Mesodermal cell (in vitro differentiated cells): Measurements from ENCODE around the gene TRMT10A. TPM values are rescaled to one million over a fixed set of nuclear protein-coding genes. Genes with fewer than 3 reads are reported as not detected.

ENCODE experiments used
- H3K27ac ChIP-seq: 2 replicates; pipeline ENCODE4 v1.7.0; 2013; ENCODE audit warnings: mild to moderate bottlenecking, low read depth, low read length, moderate library complexity; ENCODE audit not compliant: severe bottlenecking
- H3K36me3 ChIP-seq: 2 replicates; pipeline ENCODE4 v1.7.1; 2013; ENCODE audit warnings: mild to moderate bottlenecking, low read length, moderate library complexity; ENCODE audit not compliant: control insufficient read depth, insufficient read depth
- H3K4me1 ChIP-seq: one replicate; pipeline ENCODE4 v1.7.1; 2013; ENCODE audit warnings: mild to moderate bottlenecking, low read length; ENCODE audit not compliant: insufficient read depth, control insufficient read depth, poor library complexity, severe bottlenecking
- H3K4me3 ChIP-seq: 2 replicates; pipeline ENCODE4 v1.7.0; 2013; ENCODE audit warnings: low read length, control low read depth, mild to moderate bottlenecking; ENCODE audit not compliant: insufficient read depth, poor library complexity, severe bottlenecking; ENCODE audit errors: extremely low read depth
- H3K9me3 ChIP-seq: 2 replicates; pipeline ENCODE4 v1.7.1; 2013; ENCODE audit warnings: mild to moderate bottlenecking, low read length, moderate library complexity; ENCODE audit not compliant: control insufficient read depth
- WGBS, 2 experiments: methylation state at CpG; one replicate each; pipeline ENCODE4 v1.1.5; 2013; ENCODE audit warnings: missing lambda C conversion rate in 2 of 2; ENCODE audit not compliant: insufficient coverage in 2 of 2; 5-methylcytosine and 5-hydroxymethylcytosine counted together
- polyA plus RNA-seq, 2 experiments: library from polyadenylated mRNA; stranded (reverse); fragments of 50-300 nt; gene quantifications; one replicate each; pipeline ENCODE4 v1.2.3, GENCODE V29; 2013

Gene TRMT10A, protein sequence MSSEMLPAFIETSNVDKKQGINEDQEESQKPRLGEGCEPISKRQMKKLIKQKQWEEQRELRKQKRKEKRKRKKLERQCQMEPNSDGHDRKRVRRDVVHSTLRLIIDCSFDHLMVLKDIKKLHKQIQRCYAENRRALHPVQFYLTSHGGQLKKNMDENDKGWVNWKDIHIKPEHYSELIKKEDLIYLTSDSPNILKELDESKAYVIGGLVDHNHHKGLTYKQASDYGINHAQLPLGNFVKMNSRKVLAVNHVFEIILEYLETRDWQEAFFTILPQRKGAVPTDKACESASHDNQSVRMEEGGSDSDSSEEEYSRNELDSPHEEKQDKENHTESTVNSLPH
- 10.0 TPM for polyA plus RNA-seq (2013, experiment 1 of 2)
- 11.6 TPM for polyA plus RNA-seq (2013, experiment 2 of 2)

DNA sequence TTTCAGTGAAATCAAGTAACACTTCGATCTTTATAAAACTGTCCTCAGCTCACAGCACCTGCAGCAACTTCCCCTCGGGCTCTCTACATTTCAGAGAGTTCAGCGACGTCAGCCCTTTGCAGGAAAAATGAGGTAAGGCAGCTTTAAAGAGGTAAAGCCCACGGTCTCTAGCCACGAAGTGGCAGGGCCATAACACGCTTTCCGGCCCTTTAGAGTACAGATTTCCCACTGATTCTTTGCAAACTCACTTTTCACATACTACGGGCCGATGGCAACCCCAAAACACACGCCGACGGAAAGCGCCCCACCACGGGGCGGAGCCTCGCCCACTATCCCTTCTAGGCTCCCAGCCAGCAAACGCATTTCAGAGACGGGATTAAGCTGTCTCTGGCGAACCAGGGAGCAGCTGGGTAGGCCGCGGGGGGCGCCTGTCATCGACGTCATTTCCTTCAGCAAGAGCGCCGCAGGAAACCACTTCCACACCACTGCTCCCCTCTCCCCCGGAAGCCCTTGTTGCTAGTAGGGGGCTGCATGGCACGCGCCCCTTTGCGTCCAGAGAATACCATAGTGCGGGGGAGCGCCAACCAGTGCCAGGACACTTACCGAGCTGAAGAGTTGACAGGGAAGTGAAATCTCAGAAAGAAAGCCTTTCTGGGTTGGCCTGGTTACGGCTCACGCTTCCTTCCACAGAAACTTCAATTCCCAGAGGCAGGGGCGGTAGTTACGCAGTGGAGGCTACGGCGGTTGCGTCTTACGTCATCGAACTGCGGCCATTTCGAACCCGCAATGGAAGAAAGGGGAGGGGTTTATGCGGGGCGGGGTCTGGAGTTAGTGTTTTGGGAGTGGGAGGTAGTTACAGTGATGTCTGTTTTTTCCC lies at the start of gene TRMT10A:
Gene TRMT10A, minus strand, starts transcription at position 730 of the 877 bp plus-strand sequence. CDS start 4,701 bp downstream, outside the sequence.
- peak within 1 kb of the TSS; percentile 67 for H3K4me3 ChIP-seq
- peak within 1 kb of the TSS; percentile 97 for H3K27ac ChIP-seq
- 0% methylated on average over 34 to 40 of the region's 48 CpGs for WGBS, 2 experiments
- H3K36me3 ChIP-seq = no peaks in the 10 kb centered on the region
- no peaks in the 10 kb centered on the region for H3K4me1 ChIP-seq
- no peaks in the 10 kb centered on the region for H3K9me3 ChIP-seq

DNA sequence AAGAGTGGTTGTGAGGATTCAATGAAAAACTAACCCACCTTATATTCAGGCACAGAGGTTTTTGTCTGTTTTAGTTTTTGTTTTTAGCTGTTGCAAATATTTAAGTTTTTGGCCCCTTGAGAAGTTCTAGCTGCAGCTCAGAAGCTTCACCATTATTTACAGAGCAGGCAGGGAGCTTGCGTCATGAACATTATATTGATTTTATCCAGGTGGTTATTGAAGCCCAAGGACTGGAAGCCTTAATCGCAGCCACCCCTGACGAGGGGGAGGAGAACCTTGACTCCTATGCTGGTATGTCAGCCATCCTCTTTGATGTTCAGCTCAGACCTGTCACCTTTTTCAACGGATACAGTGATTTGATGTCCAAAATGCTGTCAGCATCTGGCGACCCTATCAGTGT lies 48.9 kb upstream of the TRMT10A start:
- no peak overlapping the region for H3K27ac ChIP-seq
- 72 to 100% methylated on average over 1 to 4 of the region's 5 CpGs for WGBS, 2 experiments
- H3K4me3 ChIP-seq = no peak overlapping the region
- no peaks in the 10 kb centered on the region for H3K9me3 ChIP-seq
- H3K36me3 ChIP-seq = no peaks in the 10 kb centered on the region
- H3K4me1 ChIP-seq = no peaks in the 10 kb centered on the region

DNA sequence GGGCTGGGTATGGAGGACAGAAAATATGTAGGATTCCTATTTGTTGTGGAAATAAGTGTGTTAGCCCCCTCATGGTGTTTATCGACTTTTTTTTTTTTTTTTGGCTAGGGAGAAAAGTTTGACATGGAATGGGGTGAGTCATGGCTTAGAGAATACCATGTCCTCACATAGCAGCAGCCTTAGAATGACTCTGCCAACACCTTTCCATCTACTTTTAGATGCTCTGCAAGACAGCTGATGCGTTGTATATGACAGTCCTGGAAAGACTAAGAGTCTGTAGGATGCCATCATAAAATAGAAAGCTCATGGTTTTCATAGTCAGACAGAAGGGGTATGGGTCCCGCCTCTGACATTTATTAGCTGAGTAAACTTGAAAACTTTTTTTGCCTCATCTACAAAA lies 48.4 kb upstream of the TRMT10A start:
- H3K36me3 ChIP-seq = no peaks in the 10 kb centered on the region
- no peaks in the 10 kb centered on the region for H3K4me1 ChIP-seq
- H3K9me3 ChIP-seq = no peaks in the 10 kb centered on the region
- no peak overlapping the region for H3K27ac ChIP-seq
- WGBS, 2 experiments = no CpG with 5 or more reads among the region's 3 CpGs
- no peak overlapping the region for H3K4me3 ChIP-seq

DNA sequence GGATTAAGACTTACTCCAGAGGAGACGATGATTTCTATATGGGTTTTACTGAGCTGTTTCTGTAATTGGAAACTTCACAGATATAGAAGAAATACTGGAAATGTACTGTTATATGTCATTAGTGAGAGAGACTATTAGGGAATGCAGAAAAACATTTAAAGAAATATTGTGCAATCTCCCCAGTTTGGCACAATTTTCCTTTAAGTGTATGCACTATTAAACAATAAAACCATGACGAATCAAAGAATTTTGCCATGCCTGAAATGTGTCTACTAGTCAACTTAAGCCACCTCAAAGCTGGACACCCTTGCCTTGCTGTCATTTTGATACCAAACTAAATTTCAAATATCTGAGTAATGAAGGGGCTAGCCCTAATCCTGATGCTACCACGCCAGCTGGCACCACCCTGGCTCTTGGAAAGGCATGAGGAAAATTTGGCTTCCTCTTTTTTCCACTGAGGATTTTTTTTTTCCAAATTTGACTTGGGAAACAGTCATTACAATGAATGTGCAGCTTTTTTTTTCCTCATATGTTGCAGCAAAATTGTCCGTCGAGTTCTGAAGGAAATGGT lies 46.9 kb upstream of the TRMT10A start:
- no peak overlapping the region for H3K27ac ChIP-seq
- no peaks in the 10 kb centered on the region for H3K36me3 ChIP-seq
- no peak overlapping the region for H3K4me3 ChIP-seq
- H3K4me1 ChIP-seq = no peaks in the 10 kb centered on the region
- no peaks in the 10 kb centered on the region for H3K9me3 ChIP-seq
- 86 to 94% methylated on average over 3 to 5 of the region's 5 CpGs for WGBS, 2 experiments

DNA sequence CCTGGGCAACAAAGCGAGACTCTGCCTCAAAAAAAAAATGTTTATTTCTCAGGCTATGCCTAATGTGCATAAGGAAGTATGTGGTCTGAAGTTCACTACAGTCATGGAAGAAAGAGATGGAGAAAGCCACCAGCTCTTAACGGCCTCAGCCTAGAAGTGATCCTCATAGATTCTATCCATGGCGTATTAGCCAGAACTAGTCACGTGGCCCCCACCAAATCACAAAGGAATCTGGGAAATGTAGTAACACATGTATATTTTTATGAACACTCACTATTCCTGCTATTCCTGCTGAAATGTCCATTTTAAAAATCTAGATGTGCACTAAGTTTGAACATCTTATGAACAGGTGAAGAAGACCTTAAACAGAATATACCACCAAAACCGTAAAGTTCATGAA lies 44.6 kb upstream of the TRMT10A start:
- no peak overlapping the region for H3K4me3 ChIP-seq
- 75 to 95% methylated on average over 1 to 3 of the region's 5 CpGs for WGBS, 2 experiments
- H3K9me3 ChIP-seq = no peaks in the 10 kb centered on the region
- H3K36me3 ChIP-seq = no peaks in the 10 kb centered on the region
- no peaks in the 10 kb centered on the region for H3K4me1 ChIP-seq
- no peak overlapping the region for H3K27ac ChIP-seq

DNA sequence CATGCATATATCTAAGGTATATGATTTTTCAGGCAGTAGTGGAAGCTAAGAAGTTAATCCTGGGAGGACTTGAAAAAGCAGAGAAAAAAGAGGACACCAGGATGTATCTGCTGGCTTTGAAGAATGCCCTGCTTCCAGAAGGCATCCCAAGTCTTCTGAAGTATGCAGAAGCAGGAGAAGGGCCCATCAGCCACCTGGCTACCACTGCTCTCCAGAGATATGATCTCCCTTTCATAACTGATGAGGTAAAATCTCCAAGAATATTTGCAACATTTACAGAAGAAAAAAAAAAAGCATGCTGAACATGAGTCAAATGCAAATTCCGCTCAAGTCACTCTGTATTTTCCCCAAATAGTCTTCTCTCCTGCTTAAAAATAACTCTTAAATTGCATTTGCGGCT lies 42.9 kb upstream of the TRMT10A start:
- WGBS, 2 experiments = 86% methylated on average over 2 of the region's 2 CpGs; no CpG with 5 or more reads in 1 of the 2 experiments
- H3K9me3 ChIP-seq = no peaks in the 10 kb centered on the region
- H3K36me3 ChIP-seq = no peaks in the 10 kb centered on the region
- H3K4me3 ChIP-seq = no peak overlapping the region
- no peaks in the 10 kb centered on the region for H3K4me1 ChIP-seq
- no peak overlapping the region for H3K27ac ChIP-seq

DNA sequence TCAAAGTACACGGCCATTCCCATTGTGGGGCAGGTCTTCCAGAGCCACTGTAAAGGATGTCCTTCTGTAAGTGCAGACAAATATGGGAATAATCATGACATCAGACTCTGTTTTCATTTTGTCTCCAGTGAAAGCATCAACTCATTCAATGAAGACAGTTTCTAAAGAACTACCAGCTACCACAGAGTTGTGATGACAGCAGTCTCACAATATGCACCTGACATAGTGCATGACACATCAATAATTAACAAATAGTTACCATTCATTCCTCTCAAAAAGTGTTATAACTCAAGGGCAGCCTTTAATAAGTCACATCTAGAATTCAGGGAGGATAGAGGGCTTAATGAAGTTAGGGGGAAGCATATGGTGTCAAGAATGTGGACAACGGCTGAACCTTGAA lies 31.0 kb upstream of the TRMT10A start:
- WGBS, 2 experiments = 67 to 100% methylated on average over 1 of the region's 2 CpGs
- no peaks in the 10 kb centered on the region for H3K9me3 ChIP-seq
- H3K4me1 ChIP-seq = no peaks in the 10 kb centered on the region
- no peak overlapping the region for H3K27ac ChIP-seq
- no peaks in the 10 kb centered on the region for H3K36me3 ChIP-seq
- H3K4me3 ChIP-seq = no peak overlapping the region

DNA sequence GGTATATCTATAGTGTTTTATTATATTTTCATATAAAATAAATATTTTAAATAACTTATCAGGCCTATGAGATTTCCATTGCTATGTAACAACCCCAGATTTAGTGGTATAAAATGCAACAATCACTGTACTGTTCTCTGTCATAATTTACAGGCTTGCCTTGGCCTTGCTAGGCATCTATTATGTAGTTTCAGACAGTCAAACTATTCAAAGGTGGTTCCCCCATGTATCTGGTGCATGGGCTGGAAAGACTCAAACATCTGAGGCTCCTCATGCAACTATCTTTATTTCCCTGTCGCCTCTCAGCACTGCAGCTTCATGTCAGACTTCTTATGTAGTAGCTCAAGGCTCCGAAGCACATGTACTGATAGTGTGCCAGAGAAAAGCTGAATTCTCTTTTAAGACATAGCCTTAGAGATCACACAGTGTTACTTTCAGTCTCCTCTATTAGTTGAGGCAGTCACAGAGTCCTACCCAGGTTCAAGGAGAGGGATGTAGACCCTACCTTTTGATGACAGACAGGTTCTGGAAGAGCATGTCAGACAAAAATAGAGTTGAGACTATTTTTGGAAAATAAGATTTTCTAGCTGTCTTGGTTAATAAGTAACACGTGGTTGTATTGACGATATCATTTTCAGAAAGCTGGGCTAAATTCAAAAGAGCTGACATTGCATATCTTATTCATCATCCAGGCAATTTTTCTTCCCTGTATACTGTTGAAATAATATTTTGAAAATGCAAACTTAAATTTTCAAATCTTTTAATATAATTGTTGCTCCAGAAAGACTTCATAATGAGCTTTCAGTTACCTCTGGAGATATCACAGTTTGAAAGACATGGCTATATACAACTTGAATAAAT lies 30.2 kb upstream of the TRMT10A start:
- H3K4me1 ChIP-seq = no peaks in the 10 kb centered on the region
- no peak overlapping the region for H3K4me3 ChIP-seq
- 100% methylated on average over 1 of the region's 4 CpGs; no CpG with 5 or more reads in 1 of the 2 experiments for WGBS, 2 experiments
- no peaks in the 10 kb centered on the region for H3K36me3 ChIP-seq
- H3K27ac ChIP-seq = peak overlapping the region; percentile 29
- H3K9me3 ChIP-seq = no peaks in the 10 kb centered on the region

DNA sequence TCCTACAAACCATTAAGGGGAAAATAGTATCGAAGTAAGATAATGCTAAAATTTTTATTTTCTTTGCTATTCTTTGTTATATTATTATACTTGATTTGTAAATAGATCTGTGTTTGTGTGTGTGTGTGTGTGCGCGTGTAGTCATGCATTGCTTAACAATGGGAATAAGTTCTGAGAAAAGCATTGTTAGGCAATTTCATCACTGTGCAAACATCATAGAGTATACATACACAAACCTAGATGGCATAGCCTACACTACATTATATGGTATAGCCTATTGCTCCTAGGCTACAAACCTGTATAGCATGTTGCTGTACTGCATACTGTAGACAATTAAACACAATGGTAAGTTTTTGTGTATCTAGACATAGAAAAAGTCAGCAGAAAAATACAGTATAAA lies 27.9 kb upstream of the TRMT10A start:
- no peaks in the 10 kb centered on the region for H3K4me1 ChIP-seq
- no peak overlapping the region for H3K27ac ChIP-seq
- no peak overlapping the region for H3K4me3 ChIP-seq
- WGBS, 2 experiments = no CpG with 5 or more reads among the region's 3 CpGs
- H3K36me3 ChIP-seq = no peaks in the 10 kb centered on the region
- H3K9me3 ChIP-seq = no peaks in the 10 kb centered on the region

DNA sequence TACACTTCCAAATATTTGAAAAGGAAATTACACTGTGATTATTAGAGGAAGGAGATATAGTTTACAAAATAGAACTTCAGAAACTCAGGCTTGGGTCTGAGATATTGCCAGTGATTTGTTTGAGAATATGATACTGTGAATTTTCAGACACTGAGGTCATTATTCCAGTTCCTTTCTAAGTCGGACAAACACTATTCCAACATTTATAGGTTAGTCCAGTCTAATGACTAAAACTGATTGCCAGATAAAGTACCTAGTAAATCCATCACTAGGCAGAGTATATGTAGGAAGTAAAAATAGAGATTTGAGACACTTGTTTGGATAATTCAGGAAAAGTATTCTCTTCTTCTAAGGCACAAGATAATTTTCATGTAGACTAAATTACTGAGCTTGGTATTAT lies 24.0 kb upstream of the TRMT10A start:
- no peaks in the 10 kb centered on the region for H3K9me3 ChIP-seq
- no peak overlapping the region for H3K4me3 ChIP-seq
- WGBS, 2 experiments = no CpG with 5 or more reads among the region's 1 CpG
- no peaks in the 10 kb centered on the region for H3K4me1 ChIP-seq
- H3K36me3 ChIP-seq = no peaks in the 10 kb centered on the region
- no peak overlapping the region for H3K27ac ChIP-seq
